ELR (cell line): Measurements from ENCODE around the gene DCLRE1A.
A peak's percentile ranks its signal among the peaks of the same experiment; 100 is the strongest.

Experiments
- DNase-seq: peaks from one replicate; pipeline ENCODE4 v3.0.0-alpha.2; 2015; ENCODE audit warnings: low read depth

Gene DCLRE1A

DNA sequence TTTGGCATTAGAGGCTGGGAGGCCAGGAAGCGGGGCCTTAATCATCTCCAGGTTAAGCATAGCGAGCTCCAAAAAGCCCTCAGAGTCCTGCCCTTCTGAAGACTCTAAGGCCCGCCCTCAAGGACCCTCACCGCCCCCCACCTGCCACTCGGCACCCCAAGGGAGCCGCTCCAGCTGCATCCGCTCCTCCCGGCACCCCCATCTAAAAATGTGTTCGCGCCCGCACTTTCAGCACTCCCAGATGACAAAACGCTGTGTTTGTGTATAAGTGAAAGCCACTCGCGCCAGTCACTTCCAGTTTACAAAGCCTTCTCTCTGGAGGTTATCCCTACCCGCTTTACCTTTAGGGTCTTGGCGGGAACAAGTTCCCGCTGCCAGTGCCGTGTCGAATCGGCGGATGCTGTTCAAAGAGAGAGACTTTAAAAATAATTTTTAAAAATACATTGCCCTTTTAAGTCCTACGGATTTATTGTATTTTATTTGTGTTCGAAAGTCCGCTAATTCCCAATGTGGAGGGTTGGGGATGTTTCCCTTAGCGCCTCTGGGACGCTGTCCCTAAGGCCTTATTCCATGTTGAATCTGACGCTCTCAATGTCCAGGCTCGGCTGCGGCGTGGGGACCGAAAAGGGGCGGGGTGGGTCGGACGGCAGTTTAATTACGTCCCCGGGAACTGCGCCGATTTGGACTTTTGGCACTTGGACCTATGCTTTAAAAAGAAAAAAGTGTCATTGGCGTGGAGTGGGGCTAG lies at the start of gene DCLRE1A, which contains the start of gene NHLRC2:
DCLRE1A (minus strand) TSS at position 70 of the 748 bp plus-strand sequence. CDS start 900 bp downstream, outside the sequence.
NHLRC2 (plus strand) TSS at position 649 of the 748 bp plus-strand sequence. CDS start 212 bp downstream, outside the sequence.
- DNase-seq, result peak; percentile 86

DNA sequence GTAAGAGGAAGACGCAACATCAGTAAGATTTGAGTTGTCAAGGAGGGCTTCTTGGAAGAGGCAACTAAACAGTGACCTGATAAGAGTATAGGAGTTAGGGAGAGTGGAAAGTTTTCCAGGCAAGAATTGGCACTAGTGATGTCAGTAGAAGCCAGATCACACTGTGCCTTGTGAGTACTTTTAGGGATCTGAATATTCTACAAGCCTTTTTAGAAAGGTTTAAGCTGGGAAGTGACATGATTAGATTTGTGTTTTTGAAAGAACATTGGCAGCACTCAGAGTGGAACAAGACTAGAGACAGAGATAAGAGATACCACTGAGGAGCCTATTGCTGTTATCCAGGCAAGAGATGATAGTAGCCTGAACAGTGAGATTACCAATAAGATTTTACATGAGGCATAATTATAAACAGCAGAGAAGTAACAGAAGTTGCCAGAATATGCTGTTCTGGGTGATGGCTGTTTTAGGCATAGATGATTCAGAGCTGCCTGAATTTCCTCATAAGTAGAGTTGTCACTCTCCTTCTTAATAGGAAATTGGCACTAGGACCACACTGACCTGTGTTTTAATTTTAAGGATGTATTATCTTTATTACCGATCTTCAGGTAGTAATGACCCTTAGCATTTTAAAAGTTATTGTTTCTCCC lies 46.2 kb upstream of the DCLRE1A start:
- DNase-seq, result no peak

DNA sequence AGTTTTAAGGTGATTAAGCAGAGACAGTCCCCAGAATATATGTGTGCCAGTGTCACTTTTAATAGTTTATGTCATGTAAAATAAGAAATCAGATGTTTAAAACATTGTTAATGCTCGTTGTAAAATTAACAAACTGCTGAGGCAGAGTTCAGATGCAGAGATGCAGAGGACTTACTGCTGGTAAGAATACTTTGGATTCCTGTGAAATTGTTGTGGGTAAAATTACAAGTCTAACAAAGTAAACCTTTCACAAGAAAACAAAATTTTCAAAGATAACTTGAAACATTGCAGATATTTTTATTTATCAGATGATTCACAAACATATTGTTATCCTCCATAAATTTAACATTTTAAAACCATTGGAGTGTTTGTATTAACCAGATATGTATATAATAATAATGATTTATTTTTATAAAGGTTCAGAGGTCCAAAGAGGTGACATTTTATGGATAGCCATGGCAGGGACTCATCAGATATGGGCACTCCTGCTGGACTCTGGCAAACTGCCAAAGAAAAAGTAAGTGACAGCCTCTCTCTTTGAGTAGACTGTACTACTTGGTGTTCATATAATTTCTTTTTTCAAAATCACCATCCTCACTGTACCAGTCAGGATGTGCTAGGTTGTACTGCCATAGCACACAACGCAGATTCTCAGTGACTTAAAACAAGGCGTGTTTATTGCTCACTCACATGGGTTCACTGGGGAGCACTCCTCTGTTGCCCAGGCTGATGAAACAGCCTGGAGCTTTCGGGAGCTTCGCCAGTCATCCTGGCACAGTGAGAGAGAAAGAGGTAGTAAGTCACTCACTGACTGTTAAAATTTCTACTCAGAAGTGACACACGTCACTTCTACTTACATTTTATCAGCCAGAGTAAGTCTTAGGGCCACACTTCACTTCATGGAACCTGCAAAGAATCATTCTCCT lies 44.1 kb upstream of the DCLRE1A start:
- no peak for DNase-seq

DNA sequence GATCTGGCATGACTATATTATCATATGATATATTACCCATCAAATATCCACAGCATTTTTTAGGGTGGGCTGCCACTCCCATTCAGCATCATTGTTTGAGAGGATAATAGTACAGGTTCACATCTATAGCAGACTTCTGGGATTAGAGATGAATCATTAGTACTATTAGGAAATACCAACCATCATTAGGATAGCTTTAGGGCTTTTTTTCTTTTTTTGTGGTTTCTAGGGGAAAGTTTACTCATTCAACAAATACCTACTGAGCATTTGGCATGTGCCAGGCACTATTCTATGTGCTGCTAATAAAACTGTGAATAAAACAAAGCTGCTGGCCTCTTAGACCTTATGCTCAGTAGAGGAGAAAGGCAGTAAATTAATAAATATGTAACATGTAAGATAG lies 41.1 kb upstream of the DCLRE1A start:
- DNase-seq, result peak; percentile 84

DNA sequence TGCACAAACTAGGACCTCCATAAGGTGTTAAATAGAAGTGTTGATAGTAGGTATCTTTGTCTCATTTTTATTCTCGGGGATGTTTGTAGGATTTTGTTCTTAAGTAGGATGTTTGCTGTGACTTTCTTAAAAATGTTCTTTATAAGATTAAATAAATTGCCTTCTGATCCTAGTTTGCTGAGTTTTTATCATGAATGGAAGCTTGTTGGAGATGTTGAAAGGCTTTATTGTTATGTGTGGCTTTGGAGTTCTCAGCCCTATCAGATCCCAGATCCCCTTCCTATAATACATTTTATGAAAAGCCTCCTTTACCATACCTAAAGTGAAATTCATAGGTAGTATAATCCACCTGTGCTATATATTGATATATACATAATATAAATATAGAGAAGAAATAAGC lies 40.7 kb upstream of the DCLRE1A start:
- no peak for DNase-seq

DNA sequence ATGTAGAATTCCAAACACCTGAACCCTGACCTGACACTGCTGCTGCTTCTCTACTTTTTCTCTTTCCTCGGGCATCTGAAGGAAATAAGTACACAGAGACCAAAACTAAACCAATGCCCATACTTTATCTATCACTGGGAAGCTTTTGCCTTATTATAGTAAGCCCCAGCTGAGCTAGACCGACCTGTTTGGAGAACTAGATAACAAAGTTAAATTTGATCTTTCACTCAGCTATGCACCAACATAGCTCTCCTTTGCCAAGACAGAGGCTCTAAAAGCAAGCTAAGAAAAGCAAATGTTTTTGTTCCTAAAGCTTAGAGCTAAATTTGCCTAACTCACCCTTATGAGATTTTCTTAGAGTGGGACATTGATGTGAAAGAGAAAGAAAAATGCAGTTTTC lies 39.7 kb upstream of the DCLRE1A start:
- no peak for DNase-seq

DNA sequence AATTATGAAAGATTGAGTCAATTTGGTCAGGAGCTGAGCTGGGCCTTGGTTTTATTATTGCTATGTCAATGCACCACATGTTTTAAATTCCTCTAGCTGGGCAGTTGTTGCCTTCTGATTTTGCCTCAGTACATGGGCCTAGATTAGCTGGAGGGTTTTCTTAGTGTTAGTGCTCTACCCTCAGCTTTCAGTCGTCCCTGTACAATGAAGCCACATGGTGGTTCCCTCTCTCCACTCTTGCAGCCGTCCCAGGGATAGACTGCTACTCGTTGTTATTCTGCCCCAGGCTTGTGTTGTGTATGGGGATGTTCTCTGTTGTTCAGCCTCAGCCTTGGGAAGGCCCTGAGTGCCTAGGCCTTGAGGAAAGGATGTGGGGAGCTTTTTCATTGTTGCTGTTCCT lies 37.6 kb upstream of the DCLRE1A start:
- DNase-seq, result no peak

DNA sequence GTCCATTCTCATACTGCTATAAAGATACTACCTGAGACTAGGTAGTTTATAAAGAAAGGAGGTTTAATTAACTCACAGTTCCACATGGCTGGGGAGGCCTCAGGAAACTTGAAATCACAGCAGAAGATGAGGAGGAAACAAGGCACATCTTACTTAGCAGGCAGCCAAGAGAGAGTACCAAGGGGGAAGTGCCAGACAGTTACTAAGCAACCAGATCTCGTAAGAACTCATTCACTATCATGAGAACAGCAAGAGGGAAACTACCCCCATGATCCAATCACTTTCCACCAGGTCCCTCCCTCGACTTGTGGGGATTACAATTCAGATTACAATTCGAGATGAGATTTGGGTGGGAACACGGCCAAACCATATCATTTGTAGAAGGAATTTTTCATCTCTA lies 36.9 kb upstream of the DCLRE1A start:
- no peak for DNase-seq

DNA sequence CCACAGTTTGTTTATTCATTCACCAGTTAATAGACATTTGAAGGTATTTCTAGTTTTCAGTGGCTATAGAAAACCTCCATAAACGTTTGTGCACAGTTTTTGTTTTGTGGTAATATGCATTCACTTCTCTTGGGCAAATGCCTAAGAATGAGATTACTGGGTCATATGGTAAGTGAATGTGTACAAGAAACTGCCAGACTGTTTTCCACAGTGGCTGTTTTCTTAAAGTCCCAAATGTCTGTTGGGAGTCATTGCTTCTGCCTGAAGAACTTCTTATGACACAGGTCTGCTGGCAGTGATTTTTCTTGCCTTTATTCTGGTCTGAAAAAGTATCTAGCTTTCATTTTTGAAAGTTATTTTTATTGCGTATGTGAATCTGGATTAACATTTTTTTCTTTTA lies 36.0 kb upstream of the DCLRE1A start:
- no peak for DNase-seq

DNA sequence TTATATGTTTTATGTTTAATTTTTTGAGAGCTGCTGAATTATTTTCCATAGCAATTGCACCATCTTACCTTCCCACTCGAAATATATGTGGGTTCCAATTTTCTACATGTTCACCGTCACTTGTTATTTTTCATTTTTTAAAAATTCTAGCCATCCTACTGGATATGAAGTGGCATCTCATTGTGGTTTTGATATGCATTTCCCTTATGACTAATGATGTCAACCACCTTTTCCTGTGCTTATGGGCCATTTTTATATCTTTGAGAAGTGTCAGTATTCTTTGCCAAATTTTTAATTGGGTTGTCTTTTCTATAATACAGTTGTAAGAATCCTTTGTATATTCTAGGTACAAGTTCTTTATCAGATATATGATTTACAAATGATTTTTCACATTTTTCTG lies 28.4 kb upstream of the DCLRE1A start:
- DNase-seq, result peak; percentile 27

DNA sequence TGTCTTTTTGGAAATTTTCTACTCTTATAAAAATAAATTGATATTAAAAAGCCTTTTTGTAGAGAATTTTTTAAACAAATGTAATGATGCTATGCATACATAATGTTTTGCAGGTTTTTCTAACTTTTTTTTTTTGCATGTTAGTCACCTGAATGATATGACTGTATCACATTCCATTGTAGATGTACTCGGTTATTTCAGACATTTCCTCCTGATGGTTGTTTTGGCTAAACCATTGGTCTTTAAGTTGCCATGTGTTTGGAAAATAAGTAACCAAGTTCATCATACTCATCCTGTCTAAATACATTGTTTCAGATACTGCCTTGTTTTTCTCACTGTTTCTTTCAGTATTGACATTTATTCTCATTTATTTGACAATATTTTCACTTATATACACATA lies 26.4 kb upstream of the DCLRE1A start:
- peak; percentile 74 for DNase-seq

DNA sequence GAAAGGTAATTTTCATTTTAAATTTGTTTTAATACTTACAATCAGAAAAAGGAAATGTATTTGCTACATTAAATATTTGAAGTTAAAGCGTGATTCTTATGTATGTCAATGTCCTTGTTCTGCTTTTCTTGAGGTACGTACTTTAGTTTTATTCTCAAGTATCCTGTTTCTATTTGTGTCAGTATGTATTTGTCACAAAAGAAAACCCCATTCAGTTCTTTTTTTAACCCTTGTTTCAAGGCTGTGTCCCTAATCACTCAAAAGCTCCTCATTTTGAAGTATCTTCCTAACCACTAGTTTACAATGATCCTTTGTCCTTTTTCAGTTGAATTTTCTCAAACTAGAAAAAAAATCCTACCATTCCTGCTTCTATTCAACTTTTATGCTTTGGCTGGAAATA lies 25.8 kb upstream of the DCLRE1A start:
- DNase-seq, result no peak

DNA sequence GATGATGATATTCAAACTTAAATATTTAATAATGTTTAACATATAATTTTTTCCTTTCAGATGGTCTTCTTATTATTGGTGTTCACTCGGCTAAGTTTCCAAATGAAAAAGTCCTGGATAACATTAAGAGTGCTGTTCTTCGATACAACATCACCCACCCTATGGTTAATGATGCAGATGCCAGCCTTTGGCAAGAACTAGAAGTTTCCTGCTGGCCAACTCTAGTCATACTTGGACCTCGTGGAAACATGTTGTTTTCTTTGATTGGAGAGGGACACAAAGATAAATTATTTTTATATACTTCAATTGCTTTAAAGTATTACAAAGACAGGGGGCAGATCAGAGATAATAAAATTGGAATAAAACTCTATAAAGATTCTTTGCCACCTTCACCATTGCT lies 22.6 kb upstream of the DCLRE1A start:
- DNase-seq, result no peak

DNA sequence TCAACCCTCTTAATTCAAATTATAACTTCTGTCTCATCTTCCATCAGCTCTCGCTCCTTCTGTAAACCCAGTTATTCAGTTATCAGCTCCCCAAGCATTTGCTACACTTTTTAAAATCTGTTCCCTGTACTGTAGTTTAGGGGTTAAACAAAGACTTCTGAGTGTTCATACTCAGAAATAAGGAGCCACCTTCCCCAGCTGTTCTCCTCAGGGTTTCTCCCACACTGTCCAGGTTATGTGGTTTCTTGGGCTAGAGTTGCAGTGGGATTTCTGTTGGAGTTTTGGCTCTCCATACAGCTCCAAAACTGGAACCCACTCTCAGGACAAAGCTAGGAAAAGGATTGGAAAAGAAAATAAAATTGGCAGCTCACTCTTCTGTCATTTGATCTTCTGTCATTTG lies 21.3 kb upstream of the DCLRE1A start:
- DNase-seq, result no peak

DNA sequence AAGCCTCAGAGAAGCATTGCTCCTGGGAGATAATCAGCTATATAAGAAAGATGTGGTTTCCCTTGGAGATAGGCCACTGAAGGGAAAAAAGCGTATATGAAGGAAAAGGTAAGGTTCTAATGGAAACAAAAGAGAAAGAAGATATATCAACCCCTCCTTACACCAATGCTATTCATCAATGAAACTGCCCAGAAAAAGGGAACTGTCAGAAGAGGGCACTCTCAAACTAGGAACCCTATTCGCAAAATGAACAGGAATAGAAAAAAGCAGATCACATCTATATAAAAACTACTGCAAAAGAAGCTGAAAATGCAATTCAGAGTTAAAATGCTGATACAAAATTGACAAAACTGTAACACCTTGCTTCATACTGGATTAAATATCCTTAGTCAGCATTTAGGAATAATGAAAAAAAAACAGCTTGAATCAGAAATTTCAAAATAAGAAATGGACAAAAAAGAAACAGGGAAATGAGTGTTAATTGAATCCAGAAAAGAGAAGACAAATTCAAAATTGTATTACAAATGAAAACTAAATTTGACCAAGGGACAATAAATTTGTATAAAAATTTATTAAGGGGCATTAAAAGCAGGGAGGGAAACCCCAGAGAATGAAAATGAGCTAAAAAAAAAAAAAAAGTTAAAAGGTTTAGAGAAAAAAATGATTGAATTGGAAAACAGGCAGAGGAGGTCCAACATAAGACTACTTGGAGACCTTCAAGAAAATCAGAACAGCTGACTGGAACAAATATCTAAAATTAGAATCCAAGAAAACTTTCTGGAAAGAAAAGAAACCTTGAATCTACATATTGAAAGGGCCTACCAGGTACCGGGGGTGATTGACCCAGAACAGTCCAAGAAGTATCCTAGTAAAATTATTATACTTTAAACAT lies 18.5 kb upstream of the DCLRE1A start:
- no peak for DNase-seq

DNA sequence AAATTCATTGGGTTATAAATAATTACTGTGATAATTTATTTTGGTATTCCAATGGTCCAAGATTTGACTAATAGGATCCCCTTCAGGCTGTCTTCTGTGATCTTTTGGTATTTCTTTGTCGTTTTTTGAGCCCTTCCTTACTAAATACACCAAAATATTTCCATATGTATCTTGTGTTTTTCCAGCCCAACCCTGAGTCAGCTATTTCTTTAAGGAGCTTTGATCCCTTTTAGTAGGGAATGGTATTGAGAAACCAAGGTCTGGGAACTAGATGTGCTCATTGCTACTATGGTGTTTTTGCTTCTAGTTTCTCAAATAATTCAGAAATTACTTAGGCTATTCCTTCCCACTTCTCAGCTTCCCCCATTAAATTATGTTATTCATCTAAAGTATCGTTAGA lies 15.9 kb upstream of the DCLRE1A start:
- no peak for DNase-seq

DNA sequence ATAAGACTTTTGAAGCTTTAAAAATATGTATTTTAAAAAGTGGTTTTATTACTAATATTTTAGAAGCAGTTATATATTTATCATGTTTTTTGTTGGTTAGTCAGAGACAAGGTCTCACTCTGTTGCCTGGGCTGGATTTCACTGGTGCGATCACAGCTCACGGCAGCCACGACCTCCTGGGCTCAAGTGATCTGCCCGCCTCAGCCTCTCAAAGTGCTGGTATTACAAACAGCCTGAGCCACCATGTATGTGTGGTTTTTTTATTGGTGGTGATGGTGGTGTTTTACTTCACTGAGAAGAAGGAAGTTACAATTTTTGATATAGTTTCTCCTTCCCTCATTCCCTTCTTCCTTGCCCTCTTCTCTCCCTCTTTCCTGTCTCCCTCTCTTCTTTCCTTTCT lies 14.0 kb upstream of the DCLRE1A start:
- no peak for DNase-seq

DNA sequence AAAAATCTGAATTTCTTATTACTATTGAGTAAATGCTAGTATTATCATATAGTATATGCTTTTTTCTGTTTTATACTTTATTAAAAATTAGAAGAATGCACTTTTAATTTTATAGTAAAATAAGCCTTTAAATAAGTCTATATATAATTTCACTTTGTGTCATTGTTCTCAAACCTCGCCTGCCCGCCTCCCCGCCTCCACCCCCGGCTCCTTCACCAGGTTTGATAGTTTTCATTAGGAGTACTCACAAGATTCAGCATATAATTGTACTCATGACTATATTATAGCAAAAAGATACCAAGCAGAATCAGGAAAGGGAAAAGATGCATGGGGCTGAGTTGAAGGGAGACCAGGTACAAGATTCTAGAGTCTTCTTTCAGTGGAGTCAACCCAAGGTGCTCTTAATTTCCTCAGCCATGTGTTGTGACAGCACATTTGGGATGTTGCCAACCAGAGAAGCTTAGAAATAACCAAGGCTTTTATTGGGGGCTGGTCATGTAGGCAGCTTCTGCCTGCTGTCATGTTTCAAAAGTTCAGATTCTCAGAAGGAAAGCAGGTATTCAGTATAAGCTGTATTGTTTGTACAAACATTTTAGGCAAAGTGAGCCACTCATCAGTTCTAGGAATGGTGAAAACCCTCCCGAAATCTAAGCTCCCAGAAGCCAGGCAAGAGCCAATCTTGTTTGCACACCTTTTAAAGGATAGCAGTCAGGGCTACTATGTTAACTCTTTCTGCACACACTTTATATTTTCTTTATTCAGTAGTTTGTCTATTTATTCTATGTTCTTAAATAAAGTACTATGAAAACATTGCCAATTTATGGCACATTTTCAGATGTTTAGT lies 12.9 kb upstream of the DCLRE1A start:
- no peak for DNase-seq

DNA sequence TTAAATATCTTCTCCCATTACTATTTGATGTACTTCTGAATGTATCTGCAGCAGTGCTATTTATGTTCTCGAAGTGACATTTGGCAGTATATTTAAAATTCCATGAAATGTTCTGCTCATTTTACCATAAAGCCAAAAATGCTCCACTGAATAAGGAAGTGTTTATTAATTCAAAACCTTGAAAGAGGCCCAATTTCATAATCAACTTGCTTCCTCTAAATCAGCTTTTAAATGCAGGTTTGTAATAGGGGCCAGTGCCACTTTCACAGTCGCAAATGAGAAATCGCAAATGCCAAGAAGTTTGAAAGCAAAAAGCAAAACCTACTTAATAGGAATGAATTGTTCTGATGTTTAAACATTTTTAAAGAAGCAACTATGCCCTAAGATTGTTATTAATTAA lies 12.0 kb upstream of the DCLRE1A start:
- DNase-seq, result no peak

DNA sequence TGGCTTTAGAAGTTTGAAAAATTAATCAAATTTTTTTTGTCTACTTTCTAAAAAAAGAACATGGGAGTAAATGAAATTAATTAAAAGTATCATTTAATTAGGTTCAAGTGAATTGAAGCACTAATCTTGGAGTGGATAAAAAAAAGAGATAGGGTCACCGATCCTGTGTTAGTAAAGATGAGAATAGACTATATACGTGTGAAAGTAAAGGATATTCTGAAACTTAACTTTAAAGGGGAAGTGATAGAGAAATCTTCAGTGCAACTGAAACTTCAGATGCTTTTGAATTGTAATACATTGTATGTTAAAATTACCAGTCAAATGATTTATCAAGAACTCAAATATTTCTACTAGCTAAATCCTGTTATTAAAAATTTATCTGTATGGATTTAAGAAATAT lies 5.4 kb upstream of the DCLRE1A start:
- no peak for DNase-seq

DNA sequence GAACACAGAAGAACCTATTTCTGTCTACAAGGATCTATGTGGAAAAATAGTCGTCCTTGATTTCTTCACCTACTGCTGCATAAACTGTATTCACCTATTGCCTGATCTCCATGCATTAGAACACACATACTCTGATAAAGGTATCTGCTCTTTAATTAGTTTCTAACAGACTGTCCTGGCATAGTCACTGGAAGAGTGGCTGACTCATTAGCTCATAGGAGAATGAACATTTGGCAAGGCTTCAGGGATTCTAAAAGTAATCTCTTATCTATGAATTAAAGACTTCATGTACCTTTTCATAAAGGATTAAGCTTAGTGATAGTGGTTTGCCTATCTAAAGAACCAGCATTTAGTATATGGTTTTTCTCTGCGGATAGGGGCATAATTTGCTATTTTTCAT lies 4.7 kb upstream of the DCLRE1A start:
- peak; percentile 47 for DNase-seq
